GM12878 (cell line): Measurements from ENCODE around the gene NUDT16L1. TPM values are rescaled to one million over a fixed set of nuclear protein-coding genes. Genes with fewer than 3 reads are reported as not detected.

Source experiments
- ATAC-seq: fragments of 200-7000 bp; cut with Tn5 transposase; 3 replicates; pipeline ENCODE4 v1.9.1; 2020; ENCODE audit warnings: mild to moderate bottlenecking, moderate library complexity
- BruUV-seq: library from RNA; stranded (reverse); fragments of 400-500 nt; replicated peaks from 2 replicates; lab custom pipeline; 2021; lab: Mats Ljungman, UMichigan
- CTCF ChIA-PET: fragments of 300-600 bp; sonication (Branson Sonifier 250); formaldehyde crosslinking; extraction: SDS; loops from one replicate; lab custom pipeline; 2021; ENCODE audit warnings: inconsistent platforms; lab: Yijun Ruan, JAX
- POLR2A ChIA-PET: fragments of 350-600 bp; formaldehyde crosslinking; extraction: SDS; loops from one replicate; lab custom pipeline; 2021; ENCODE audit warnings: inconsistent platforms; lab: Charles Lee
- RAD21 ChIA-PET: fragments of 300-600 bp; sonication (Branson Sonifier 250); formaldehyde crosslinking; loops from one replicate; lab custom pipeline; 2023; ENCODE audit warnings: antibody characterized with exemption; ENCODE audit not compliant: unreplicated experiment; lab: Charles Lee
- SMC1A ChIA-PET: fragments of 300-600 bp; sonication (Branson Sonifier 250); formaldehyde crosslinking; loops from one replicate; lab custom pipeline; 2023; ENCODE audit not compliant: unreplicated experiment, uncharacterized antibody; lab: Charles Lee
- DNase-seq: peaks from one replicate; pipeline ENCODE4 v3.0.0-alpha.2; 2011; ENCODE audit warnings: low read depth, low spot score
- FAIRE-seq: peaks from 3 replicates; lab custom pipeline; 2011; peaks lifted over from hg19 to GRCh38; lab: Jason Lieb, UNC
- H2AFZ ChIP-seq: 2 replicates; pipeline ENCODE4 v1.6.0; 2011; ENCODE audit warnings: low read depth, low read length, control low read depth; ENCODE audit not compliant: control insufficient read depth
- H3K27ac ChIP-seq: 2 replicates; pipeline ENCODE4 v1.5.1; 2011; ENCODE audit warnings: control low read depth; ENCODE audit not compliant: control insufficient read depth, insufficient read depth
- H3K27me3 ChIP-seq, 2 experiments: replicated peaks in 1 of 2; 2 replicates each; pipeline versions ENCODE4 v1.6.0 to v1.6.1; 2011; ENCODE audit warnings: low read length in 1 of 2; ENCODE audit not compliant: control insufficient read depth in 2 of 2, insufficient read depth in 2 of 2
- H3K36me3 ChIP-seq, 2 experiments: 2 replicates each; pipeline ENCODE4 v1.5.1; 2011; ENCODE audit warnings: low read length in 1 of 2; ENCODE audit not compliant: control insufficient read depth in 2 of 2, insufficient read depth in 2 of 2
- H3K4me1 ChIP-seq: 2 replicates; pipeline ENCODE4 v1.6.1; 2011; ENCODE audit warnings: mild to moderate bottlenecking, low read length, moderate library complexity, mixed read lengths; ENCODE audit not compliant: control insufficient read depth, insufficient read depth
- H3K4me2 ChIP-seq: 2 replicates; pipeline ENCODE4 v1.6.0; 2011; ENCODE audit warnings: control low read depth; ENCODE audit not compliant: control insufficient read depth, insufficient read depth
- H3K4me3 ChIP-seq: fragments of 200-600 bp; sonication (generic); 2 replicates; pipeline ENCODE4 v1.5.1; 2016
- H3K79me2 ChIP-seq: 2 replicates; pipeline ENCODE4 v1.6.0; 2011; ENCODE audit warnings: low read length; ENCODE audit not compliant: control insufficient read depth, insufficient read depth
- H3K9ac ChIP-seq: 2 replicates; pipeline ENCODE4 v1.8.0; 2011; ENCODE audit warnings: low read length, control low read depth, mixed read lengths; ENCODE audit not compliant: control insufficient read depth, insufficient read depth
- H3K9me3 ChIP-seq: replicated peaks from 3 replicates; pipeline ENCODE4 v1.5.1; 2011; ENCODE audit warnings: mild to moderate bottlenecking, low read length; ENCODE audit not compliant: control insufficient read depth, insufficient read depth
- H4K20me1 ChIP-seq: 2 replicates; pipeline ENCODE4 v1.6.0; 2011; ENCODE audit not compliant: control insufficient read depth, insufficient read depth
- NR2F1 ChIP-seq: fragments of 450-650 bp; conservative IDR thresholded peaks from 2 replicates; pipeline ENCODE4 v1.6.1; 2017; ENCODE audit warnings: mild to moderate bottlenecking
- POLR2A ChIP-seq: IDR thresholded peaks from 2 replicates; pipeline ENCODE4 v1.6.1; 2011; ENCODE audit warnings: low read depth, mild to moderate bottlenecking, low read length
- SPI1 ChIP-seq: IDR thresholded peaks from 2 replicates; pipeline ENCODE4 v1.6.1; 2011; ENCODE audit warnings: low read depth, mild to moderate bottlenecking, low read length, moderate library complexity, borderline replicate concordance; ENCODE audit not compliant: insufficient read depth
- TARDBP ChIP-seq: IDR thresholded peaks from 2 replicates; pipeline ENCODE4 v1.6.1; 2016; ENCODE audit warnings: borderline replicate concordance
- ZNF384 ChIP-seq: IDR thresholded peaks from 2 replicates; pipeline ENCODE4 v1.6.1; 2012; ENCODE audit warnings: low read depth, mild to moderate bottlenecking, low read length, improper control_type of control experiment, borderline replicate concordance
- WGBS: methylation state at CpG from one replicate; pipeline ENCODE4 v1.1.6; 2016; ENCODE audit warnings: low lambda C conversion rate; ENCODE audit not compliant: insufficient replicate concordance, insufficient coverage; ENCODE audit errors: missing lambda C conversion rate; 5-methylcytosine and 5-hydroxymethylcytosine counted together
- in situ Hi-C: fragments of 300-500 bp; cut with MboI; formaldehyde crosslinking; loops from 9 replicates; pipeline ENCODE4 v1.14.3; 2018; ENCODE audit warnings: mixed read lengths
- intact Hi-C: fragments of 100-400 bp; cut with micrococcal nuclease; formaldehyde crosslinking; loops from one replicate; pipeline ENCODE4 v1.14.2; 2022; ENCODE audit not compliant: unreplicated experiment
- polyA plus RNA-seq, 11 experiments: library from polyadenylated mRNA; depleted of rRNA in 4 of 11; unstranded in 6 of 11; stranded (reverse) in 5 of 11; fragments of >200 nt; fragmentation: Nextera tagmentation in 4 of 11; fragmentation: Illumina TruSeq in 1 of 11; extraction: Ambion mirVana in 4 of 11; extraction: Trizol in 1 of 11; gene quantifications; 1 replicate in 1 of 11; 2 replicates in 10 of 11; pipeline versions ENCODE4 v1.2.1 to v1.2.3, GENCODE V29; 2011 to 2016; ENCODE audit warnings: inconsistent platforms in 2 of 11, missing spikeins in 2 of 11, low read depth in 1 of 11
- total RNA-seq, 4 experiments: library from RNA; depleted of rRNA in 3 of 4; stranded (reverse); fragments of >200 nt in 3 of 4; fragmentation: Illumina TruSeq in 1 of 4; extraction: Trizol in 1 of 4; gene quantifications; 2 replicates each; pipeline versions ENCODE4 v1.2.1 to v1.2.3, GENCODE V29; 2013 to 2021

The NUDT16L1 gene
- total and polyA plus RNA-seq, 10 of the 15 experiments (the other 5 are each of a cell fraction or from before 2014, with no cell fraction given), result 1.4 to 77.7 (median 28.9) TPM

DNA sequence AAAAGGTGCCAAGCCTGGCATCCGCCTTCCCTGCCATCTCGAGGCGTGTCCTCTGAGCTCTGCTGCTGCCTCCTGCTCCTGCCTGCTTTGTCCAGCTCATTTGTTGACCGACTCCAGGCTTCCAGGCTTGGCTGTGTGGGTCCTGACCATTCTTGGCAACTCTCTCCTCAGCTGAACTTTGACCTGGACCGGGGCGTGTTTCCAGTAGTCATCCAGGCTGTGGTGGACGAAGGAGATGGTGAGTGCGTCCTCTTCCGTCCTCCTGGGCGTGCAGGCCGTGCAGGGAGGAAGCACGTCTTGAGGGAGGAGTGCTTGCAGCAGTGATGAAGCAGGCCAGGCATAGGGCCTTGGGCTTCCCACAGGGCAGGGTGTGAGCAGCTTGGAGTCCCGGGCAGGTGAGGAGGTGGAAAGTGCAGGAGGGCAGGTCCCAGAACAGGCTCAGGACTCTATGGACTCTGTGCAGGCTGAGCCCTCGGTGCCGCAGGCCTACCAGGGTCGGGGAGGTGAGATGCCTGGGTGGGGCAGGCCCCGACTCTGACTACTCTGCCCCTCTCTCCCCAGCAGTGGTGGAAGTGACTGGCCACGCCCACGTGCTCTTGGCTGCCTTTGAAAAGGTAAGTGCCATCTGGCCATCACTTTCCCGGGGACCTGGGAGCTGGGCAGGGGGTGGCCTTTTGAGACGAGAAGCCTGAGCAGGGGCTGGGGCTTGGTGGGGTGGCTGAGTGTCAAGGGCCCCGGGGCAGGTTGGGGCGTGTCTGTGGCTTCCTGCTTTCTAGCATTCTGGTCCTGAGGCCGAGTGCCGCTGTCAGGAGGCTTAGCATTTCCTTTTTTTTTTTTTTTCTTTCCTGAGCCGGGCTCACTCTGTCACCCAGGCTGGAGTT, 28.6 kb upstream of the NUDT16L1 start:
- RAD21 ChIA-PET, result no interaction called here
- peaks cover 16% of the 10 kb centered on the region for H3K4me1 ChIP-seq
- CTCF ChIA-PET, result no interaction called here
- in situ Hi-C loops (no loop called here), intact Hi-C loops (no loop called here)
- 43% methylated on average over 25 of the region's 26 CpGs for WGBS
- POLR2A ChIA-PET, result no interaction called here
- ATAC-seq (peak; percentile 60), FAIRE-seq (no peak), DNase-seq (no peak)
- no peaks in the 10 kb centered on the region for H3K79me2 ChIP-seq
- no peaks in the 10 kb centered on the region for H4K20me1 ChIP-seq
- no peak overlapping the region for H3K4me3 ChIP-seq
- TF ChIP-seq ZNF384, result peak; percentile 40; the same call in 1 of the 2 replicates
- no peak for TF ChIP-seq NR2F1
- 0 out of 2 replicates have a peak, but pooled peaks have one; percentile 2 for TF ChIP-seq SPI1
- H2AFZ ChIP-seq, result no peak overlapping the region
- H3K27me3 ChIP-seq, result no peaks in the 10 kb centered on the region
- peaks cover 18 to 29% of the 10 kb centered on the region in 2 experiments; a peak in 3 of 4 replicates for H3K36me3 ChIP-seq
- SMC1A ChIA-PET, result no interaction called here
- H3K9me3 ChIP-seq, result no peaks in the 10 kb centered on the region
- H3K9ac ChIP-seq, result no peak overlapping the region
- peak overlapping the region; percentile 38; the same call in 1 of the 2 replicates for H3K4me2 ChIP-seq
- BruUV-seq, result no TSS peak
- H3K27ac ChIP-seq, result peak overlapping the region; percentile 61

DNA sequence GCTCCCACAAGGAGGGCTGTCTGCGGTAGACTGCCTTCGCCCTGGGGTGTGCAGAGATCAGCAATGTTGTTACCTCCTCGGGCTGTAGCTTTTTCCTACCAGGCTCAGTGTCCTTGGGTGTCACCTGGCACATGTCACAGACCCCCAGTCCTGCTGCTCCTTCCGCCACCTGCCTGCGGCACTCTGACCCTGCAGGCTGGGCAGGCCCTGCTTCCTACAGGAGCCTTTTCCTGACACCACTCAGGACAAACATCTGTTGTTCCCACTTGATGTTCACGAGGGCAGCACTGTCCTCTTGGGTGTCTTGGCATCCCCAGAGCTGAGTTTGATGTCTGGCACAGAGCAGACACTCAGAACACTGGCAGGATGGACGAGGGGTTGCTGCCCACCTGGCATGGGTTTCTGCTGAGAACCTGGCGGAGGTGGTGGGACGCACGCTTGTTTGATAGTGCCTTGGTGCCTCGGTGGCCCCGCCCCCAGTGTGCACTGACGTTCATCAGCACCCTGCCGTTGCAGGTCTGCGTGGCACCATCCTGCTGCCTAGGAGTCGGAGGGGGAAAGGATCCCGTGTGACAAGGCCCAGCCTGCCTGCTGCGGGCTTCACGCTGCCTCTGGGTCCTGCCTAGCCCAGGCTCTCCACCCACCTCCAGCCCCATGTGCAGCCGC, 26.7 kb upstream of the NUDT16L1 start:
- FAIRE-seq (no peak), DNase-seq (no peak), ATAC-seq (no peak)
- intact Hi-C loops, result no loop called here
- no peak overlapping the region for H3K9ac ChIP-seq
- POLR2A ChIA-PET, result no interaction called here
- RAD21 ChIA-PET, result no interaction called here
- no peaks in the 10 kb centered on the region; the same call in 1 of the 2 replicates for H4K20me1 ChIP-seq
- H3K9me3 ChIP-seq, result no peaks in the 10 kb centered on the region
- peaks cover 16% of the 10 kb centered on the region for H3K4me1 ChIP-seq
- H3K4me3 ChIP-seq, result no peak overlapping the region
- no peak overlapping the region for H3K27ac ChIP-seq
- no peak overlapping the region for H2AFZ ChIP-seq
- SMC1A ChIA-PET, result no interaction called here
- no peaks in the 10 kb centered on the region for H3K27me3 ChIP-seq
- no TSS peak for BruUV-seq
- 99% methylated on average over 20 of the region's 20 CpGs for WGBS
- CTCF ChIA-PET, result no interaction called here
- no peak overlapping the region for H3K4me2 ChIP-seq
- in situ Hi-C loops, result no loop called here
- no peaks in the 10 kb centered on the region for H3K79me2 ChIP-seq
- H3K36me3 ChIP-seq, result peaks cover 16 to 29% of the 10 kb centered on the region in 2 experiments; a peak in 3 of 4 replicates
- peak; percentile 23; the same call in 1 of the 2 replicates for TF ChIP-seq POLR2A
- TF ChIP-seq TARDBP, result no peak
